ENCODE data around the gene SLC38A4. TPM values are rescaled to one million over a fixed set of nuclear protein-coding genes. Genes with fewer than 3 reads are reported as not detected.

The SLC38A4 gene
- total RNA-seq, 1 experiment from 2014 or later: 20.1 TPM

GRCh38 chr12:46754550-46754949 lies 71.2 kb downstream of the SLC38A4 start:
- no TSS peak for BruUV-seq (replicated peaks)
- intact Hi-C loops (cut with micrococcal nuclease; ENCODE audit: unreplicated experiment): no loop called here
- ChIA-PET CTCF (no interaction called here), POLR2A (no interaction called here)
- Histone ChIP-seq H3K9me3 (peaks cover 5% of the 10 kb centered on the region; the same call in 1 of the 2 replicates), H3K36me3 (ENCODE audit: control insufficient read depth, insufficient read depth, low read length) (no peaks in the 10 kb centered on the region), H3K27me3 (replicated peaks; ENCODE audit: control insufficient read depth, insufficient read depth, low read length) (no peaks in the 10 kb centered on the region), H3K4me1 (no peaks in the 10 kb centered on the region), H3K4me3 (ENCODE audit: low read depth, low read length) (no peak overlapping the region)
- Mint-ChIP-seq H3K4me1 (ENCODE audit: low read depth, unreplicated experiment) (peaks cover 6% of the 10 kb centered on the region), H3K36me3 (ENCODE audit: insufficient read depth, unreplicated experiment) (no peaks in the 10 kb centered on the region), H3K27me3 (ENCODE audit: insufficient read depth, unreplicated experiment) (no peaks in the 10 kb centered on the region), H3K27ac (ENCODE audit: unreplicated experiment) (no peak overlapping the region), H3K4me3 (ENCODE audit: unreplicated experiment) (no peak overlapping the region), H3K9me3 (ENCODE audit: unreplicated experiment) (peaks cover 20% of the 10 kb centered on the region)
- TF ChIP-seq CTCF (IDR thresholded peaks at IDR 0.05; ENCODE audit: insufficient read depth in 1 of 2, low read depth in 1 of 2, low read length in 1 of 2, severe bottlenecking in 1 of 2, unreplicated experiment in 1 of 2): no peak
- DNase-seq: no peak

- no peaks in the 10 kb centered on the region for H3K36me3 ChIP-seq (ENCODE audit: control insufficient read depth, insufficient read depth, low read length)
- no peak overlapping the region for H3K4me3 Mint-ChIP-seq (ENCODE audit: unreplicated experiment)
- H3K9me3 Mint-ChIP-seq (ENCODE audit: unreplicated experiment): peaks cover 15% of the 10 kb centered on the region
- no peak for DNase-seq
- no peak for TF ChIP-seq CTCF (IDR thresholded peaks at IDR 0.05; ENCODE audit: insufficient read depth in 1 of 2, low read depth in 1 of 2, low read length in 1 of 2, severe bottlenecking in 1 of 2, unreplicated experiment in 1 of 2)
- no peaks in the 10 kb centered on the region for H3K4me1 ChIP-seq
- H3K36me3 Mint-ChIP-seq (ENCODE audit: insufficient read depth, unreplicated experiment): no peaks in the 10 kb centered on the region
- no peak overlapping the region for H3K4me3 ChIP-seq (ENCODE audit: low read depth, low read length)
- peaks cover 6% of the 10 kb centered on the region for H3K4me1 Mint-ChIP-seq (ENCODE audit: low read depth, unreplicated experiment)
- no peak overlapping the region for H3K27ac Mint-ChIP-seq (ENCODE audit: unreplicated experiment)
- BruUV-seq (replicated peaks): no TSS peak
- H3K27me3 Mint-ChIP-seq (ENCODE audit: insufficient read depth, unreplicated experiment): no peaks in the 10 kb centered on the region
- ChIA-PET CTCF (no interaction called here), POLR2A (no interaction called here)
- intact Hi-C loops (cut with micrococcal nuclease; ENCODE audit: unreplicated experiment): no loop called here
- no peaks in the 10 kb centered on the region for H3K27me3 ChIP-seq (replicated peaks; ENCODE audit: control insufficient read depth, insufficient read depth, low read length)
- H3K9me3 ChIP-seq: no peaks in the 10 kb centered on the region
These were observed 73.4 kb downstream of the SLC38A4 start for GRCh38 chr12:46752396-46752795.

GRCh38 chr12:46751173-46751572 lies 74.6 kb downstream of the SLC38A4 start:
- ChIA-PET CTCF (no interaction called here), POLR2A (no interaction called here)
- no peaks in the 10 kb centered on the region for H3K36me3 ChIP-seq (ENCODE audit: control insufficient read depth, insufficient read depth, low read length)
- no peaks in the 10 kb centered on the region for H3K27me3 ChIP-seq (replicated peaks; ENCODE audit: control insufficient read depth, insufficient read depth, low read length)
- no peaks in the 10 kb centered on the region for H3K36me3 Mint-ChIP-seq (ENCODE audit: insufficient read depth, unreplicated experiment)
- DNase-seq: no peak
- H3K4me3 ChIP-seq (ENCODE audit: low read depth, low read length): no peak overlapping the region
- BruUV-seq (replicated peaks): no TSS peak
- intact Hi-C loops (cut with micrococcal nuclease; ENCODE audit: unreplicated experiment): no loop called here
- no peak overlapping the region for H3K27ac Mint-ChIP-seq (ENCODE audit: unreplicated experiment)
- no peaks in the 10 kb centered on the region for H3K27me3 Mint-ChIP-seq (ENCODE audit: insufficient read depth, unreplicated experiment)
- peaks cover 6% of the 10 kb centered on the region for H3K4me1 Mint-ChIP-seq (ENCODE audit: low read depth, unreplicated experiment)
- H3K9me3 ChIP-seq: no peaks in the 10 kb centered on the region
- H3K9me3 Mint-ChIP-seq (ENCODE audit: unreplicated experiment): peaks cover 11% of the 10 kb centered on the region
- no peak for TF ChIP-seq CTCF (IDR thresholded peaks at IDR 0.05; ENCODE audit: insufficient read depth in 1 of 2, low read depth in 1 of 2, low read length in 1 of 2, severe bottlenecking in 1 of 2, unreplicated experiment in 1 of 2)
- H3K4me3 Mint-ChIP-seq (ENCODE audit: unreplicated experiment): no peak overlapping the region
- H3K4me1 ChIP-seq: no peaks in the 10 kb centered on the region

Measured in Caco-2 (cell line).